ENCODE results near the gene TEX14.

The TEX14 gene

GRCh38 chr17:58669853-58670252, 22.0 kb downstream of the TEX14 start:
- no peak for TF ChIP-seq CTCF (IDR thresholded peaks at IDR 0.05; ENCODE audit: insufficient read depth, low read length, missing control alignments)
- ChIA-PET POLR2A (interaction anchor here (1.7 kb wide), 1 partner anchor 11 kb away, joined by 4 read pairs; no protein-coding TSS in a partner anchor), CTCF (interaction anchor here (1.0 to 1.7 kb wide), 3 partner anchors 39 to 151 kb away, joined by 3 to 5 read pairs (median 3); no protein-coding TSS in a partner anchor)
- DNase-seq (ENCODE audit: low read depth, low spot score) = no peak
- no peak overlapping the region for H3K4me3 ChIP-seq (ENCODE audit: low read depth, low read length)

- CTCF ChIA-PET = interaction anchor here (1.7 kb wide), 1 partner anchor 150 kb away, joined by 5 read pairs; no protein-coding TSS in a partner anchor
- POLR2A ChIA-PET = no interaction called here
- no peak for DNase-seq (ENCODE audit: low read depth, low spot score)
- TF ChIP-seq CTCF (IDR thresholded peaks at IDR 0.05; ENCODE audit: insufficient read depth, low read length, missing control alignments) = no peak
- H3K4me3 ChIP-seq (ENCODE audit: low read depth, low read length) = no peak overlapping the region
Measured at GRCh38 chr17:58668598-58668935, 23.3 kb downstream of the TEX14 start.

GRCh38 chr17:58667934-58668597, 23.8 kb downstream of the TEX14 start:
- no peak for DNase-seq (ENCODE audit: low read depth, low spot score)
- H3K4me3 ChIP-seq (ENCODE audit: low read depth, low read length) = no peak overlapping the region
- TF ChIP-seq CTCF (IDR thresholded peaks at IDR 0.05; ENCODE audit: insufficient read depth, low read length, missing control alignments) = no peak
- POLR2A ChIA-PET = no interaction called here
- CTCF ChIA-PET = interaction anchor here (0.7 kb wide), 1 partner anchor 39 kb away, joined by 4 read pairs; no protein-coding TSS in a partner anchor

- DNase-seq (ENCODE audit: low read depth, low spot score) = no peak
- ChIA-PET POLR2A (no interaction called here), CTCF (no interaction called here)
- no peak overlapping the region for H3K4me3 ChIP-seq (ENCODE audit: low read depth, low read length)
- TF ChIP-seq CTCF (IDR thresholded peaks at IDR 0.05; ENCODE audit: insufficient read depth, low read length, missing control alignments) = no peak
Measured at GRCh38 chr17:58666858-58667267, 25.0 kb downstream of the TEX14 start.

- ChIA-PET CTCF (no interaction called here), POLR2A (no interaction called here)
- no peak overlapping the region for H3K4me3 ChIP-seq (ENCODE audit: low read depth, low read length)
- no peak for DNase-seq (ENCODE audit: low read depth, low spot score)
- TF ChIP-seq CTCF (IDR thresholded peaks at IDR 0.05; ENCODE audit: insufficient read depth, low read length, missing control alignments) = no peak
Measured at GRCh38 chr17:58665946-58666857, 25.6 kb downstream of the TEX14 start.

- no peak for DNase-seq (ENCODE audit: low read depth, low spot score)
- ChIA-PET POLR2A (interaction anchor here (0.6 kb wide), 1 partner anchor 32 kb away, joined by 3 read pairs; no protein-coding TSS in a partner anchor), CTCF (no interaction called here)
- H3K4me3 ChIP-seq (ENCODE audit: low read depth, low read length) = no peak overlapping the region
- no peak for TF ChIP-seq CTCF (IDR thresholded peaks at IDR 0.05; ENCODE audit: insufficient read depth, low read length, missing control alignments)
Measured at GRCh38 chr17:58664302-58664701, 27.5 kb downstream of the TEX14 start.

Measured in AG04449 (cell line).